Measurements from ENCODE around the gene LRGUK. TPM values are rescaled to one million over a fixed set of nuclear protein-coding genes. Genes with fewer than 3 reads are reported as not detected.

The LRGUK gene
- total and polyA plus RNA-seq, 2 experiments from 2014 or later = 2.4 to 7.1 TPM

GRCh38 chr7:134140889-134141867 lies 14.0 kb downstream of the LRGUK start:
- H2AFZ ChIP-seq = 0 out of 2 replicates have a peak overlapping the region, but pooled peaks have one; percentile 23
- H3K27me3 ChIP-seq (ENCODE audit: insufficient read depth) = no peaks in the 10 kb centered on the region
- Mint-ChIP-seq H3K4me1 (peaks cover 24% of the 10 kb centered on the region), H3K27ac (no peak overlapping the region), H3K9me3 (no peaks in the 10 kb centered on the region), H3K4me3 (no peak overlapping the region), H3K27me3 (ENCODE audit: insufficient read depth, low read depth, poor library complexity) (peaks cover 3% of the 10 kb centered on the region), H3K36me3 (ENCODE audit: low read depth) (0 out of 3 replicates have a peak, but pooled peaks cover 3% of the 10 kb centered on the region)
- H3K4me3 ChIP-seq = no peak overlapping the region
- no peak overlapping the region for H3K27ac ChIP-seq (ENCODE audit: low read depth)
- no peaks in the 10 kb centered on the region for H3K36me3 ChIP-seq (ENCODE audit: insufficient read depth)
- H3F3A ChIP-seq (replicated peaks; ENCODE audit: low read depth) = no peaks in the 10 kb centered on the region
- ATAC-seq (peak; percentile 91), DNase-seq (ENCODE audit: low spot score) (peak; percentile 94)
- H3K4me2 ChIP-seq = no peak overlapping the region
- no peaks in the 10 kb centered on the region; the same call in 1 of the 2 replicates for H3K9me2 ChIP-seq (ENCODE audit: insufficient read depth)
- TF ChIP-seq CREB1 (CRISPR knock-in tag; IDR thresholded peaks at IDR 0.05; ENCODE audit: low read depth) (no peak), ZNF114 (CRISPR knock-in tag; IDR thresholded peaks at IDR 0.05) (no peak), ZNF462 (CRISPR knock-in tag; IDR thresholded peaks at IDR 0.05) (no peak)
- TF ChIP-seq, protein P1, sequence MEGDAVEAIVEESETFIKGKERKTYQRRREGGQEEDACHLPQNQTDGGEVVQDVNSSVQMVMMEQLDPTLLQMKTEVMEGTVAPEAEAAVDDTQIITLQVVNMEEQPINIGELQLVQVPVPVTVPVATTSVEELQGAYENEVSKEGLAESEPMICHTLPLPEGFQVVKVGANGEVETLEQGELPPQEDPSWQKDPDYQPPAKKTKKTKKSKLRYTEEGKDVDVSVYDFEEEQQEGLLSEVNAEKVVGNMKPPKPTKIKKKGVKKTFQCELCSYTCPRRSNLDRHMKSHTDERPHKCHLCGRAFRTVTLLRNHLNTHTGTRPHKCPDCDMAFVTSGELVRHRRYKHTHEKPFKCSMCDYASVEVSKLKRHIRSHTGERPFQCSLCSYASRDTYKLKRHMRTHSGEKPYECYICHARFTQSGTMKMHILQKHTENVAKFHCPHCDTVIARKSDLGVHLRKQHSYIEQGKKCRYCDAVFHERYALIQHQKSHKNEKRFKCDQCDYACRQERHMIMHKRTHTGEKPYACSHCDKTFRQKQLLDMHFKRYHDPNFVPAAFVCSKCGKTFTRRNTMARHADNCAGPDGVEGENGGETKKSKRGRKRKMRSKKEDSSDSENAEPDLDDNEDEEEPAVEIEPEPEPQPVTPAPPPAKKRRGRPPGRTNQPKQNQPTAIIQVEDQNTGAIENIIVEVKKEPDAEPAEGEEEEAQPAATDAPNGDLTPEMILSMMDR (conservative IDR thresholded peaks at IDR 0.05; ENCODE audit: low read depth in 2 of 2) = peak; percentile 93 to 97
- H4K20me1 ChIP-seq (replicated peaks; ENCODE audit: insufficient read depth) = no peaks in the 10 kb centered on the region
- no peaks in the 10 kb centered on the region for H3K79me2 ChIP-seq (replicated peaks; ENCODE audit: insufficient read depth)
- H3K4me1 ChIP-seq (ENCODE audit: insufficient read depth) = peaks cover 7% of the 10 kb centered on the region; the same call in 1 of the 2 replicates
